ENCODE measurements around the gene KCND3. TPM values are rescaled to one million over a fixed set of nuclear protein-coding genes. Genes with fewer than 3 reads are reported as not detected.

Gene KCND3
- polyA plus RNA-seq, 1 donor (not counting 4 experiments of a cell fraction or from before 2014, with no cell fraction given), result 0.21 TPM

GRCh38 chr1:111971396-111971795, 18.1 kb downstream of the KCND3 start:
- no peak overlapping the region for H2AFZ ChIP-seq (ENCODE audit: control insufficient read depth, low read length)
- H4K20me1 ChIP-seq (ENCODE audit: control insufficient read depth, extremely low read depth, insufficient read depth, low read length), result no peaks in the 10 kb centered on the region
- H3K79me2 ChIP-seq (ENCODE audit: control insufficient read depth, insufficient read depth, low read length), result no peaks in the 10 kb centered on the region
- DNase-seq (ENCODE audit: low read depth, low spot score), result no peak
- peaks cover 13% of the 10 kb centered on the region for H3K27me3 ChIP-seq (ENCODE audit: control insufficient read depth, extremely low read depth, insufficient read depth, low read length)
- no peak overlapping the region for H3K4me2 ChIP-seq (ENCODE audit: control insufficient read depth, extremely low read depth, insufficient read depth, low read depth, low read length)
- no peaks in the 10 kb centered on the region for H3K36me3 ChIP-seq (ENCODE audit: control insufficient read depth in 2 of 2, extremely low read depth in 1 of 2, insufficient read depth in 2 of 2, low read length in 2 of 2)
- TF ChIP-seq EZH2 (IDR thresholded peaks at IDR 0.05; ENCODE audit: low read length) (no peak), CTCF (optimal IDR thresholded peaks at IDR 0.05 in 1 of 3, IDR thresholded peaks at IDR 0.05 in 1 of 3, conservative IDR thresholded peaks at IDR 0.05 in 1 of 3; ENCODE audit: extremely low read depth in 1 of 3, insufficient read depth in 2 of 3, low read length in 3 of 3) (no peak)
- no peaks in the 10 kb centered on the region for H3K9me3 ChIP-seq (ENCODE audit: control insufficient read depth, low read depth, low read length)
- H3K4me1 ChIP-seq (ENCODE audit: control insufficient read depth, extremely low read depth, insufficient read depth, low read length), result no peaks in the 10 kb centered on the region
- H3K27ac ChIP-seq (ENCODE audit: control insufficient read depth, insufficient read depth, low read length), result no peak overlapping the region
- H3K9me1 ChIP-seq (ENCODE audit: control insufficient read depth, extremely low read depth, insufficient read depth, low read length), result no peaks in the 10 kb centered on the region
- H3K9ac ChIP-seq (ENCODE audit: control insufficient read depth, extremely low read depth, insufficient read depth, low read length), result no peak overlapping the region
- no peak overlapping the region for H3K4me3 ChIP-seq (ENCODE audit: control insufficient read depth in 2 of 3, extremely low read depth in 1 of 3, insufficient read depth in 2 of 3, low read depth in 1 of 3, low read length in 3 of 3)
- dilution Hi-C loops (cut with MboI; ENCODE audit: extremely low pct_ligation_motif_present, low sequenced_read_pairs), result no loop called here
- no peak for FAIRE-seq

- no peak overlapping the region for H3K4me3 ChIP-seq (ENCODE audit: control insufficient read depth in 2 of 3, extremely low read depth in 1 of 3, insufficient read depth in 2 of 3, low read depth in 1 of 3, low read length in 3 of 3)
- H3K9me3 ChIP-seq (ENCODE audit: control insufficient read depth, low read depth, low read length), result no peaks in the 10 kb centered on the region
- H3K4me2 ChIP-seq (ENCODE audit: control insufficient read depth, extremely low read depth, insufficient read depth, low read depth, low read length), result no peak overlapping the region
- H3K36me3 ChIP-seq (ENCODE audit: control insufficient read depth in 2 of 2, extremely low read depth in 1 of 2, insufficient read depth in 2 of 2, low read length in 2 of 2), result no peaks in the 10 kb centered on the region
- no peaks in the 10 kb centered on the region for H3K79me2 ChIP-seq (ENCODE audit: control insufficient read depth, insufficient read depth, low read length)
- dilution Hi-C loops (cut with MboI; ENCODE audit: extremely low pct_ligation_motif_present, low sequenced_read_pairs), result no loop called here
- H3K9ac ChIP-seq (ENCODE audit: control insufficient read depth, extremely low read depth, insufficient read depth, low read length), result no peak overlapping the region
- no peak for FAIRE-seq
- H3K4me1 ChIP-seq (ENCODE audit: control insufficient read depth, extremely low read depth, insufficient read depth, low read length), result no peaks in the 10 kb centered on the region
- H4K20me1 ChIP-seq (ENCODE audit: control insufficient read depth, extremely low read depth, insufficient read depth, low read length), result no peaks in the 10 kb centered on the region
- no peak overlapping the region for H2AFZ ChIP-seq (ENCODE audit: control insufficient read depth, low read length)
- no peaks in the 10 kb centered on the region for H3K9me1 ChIP-seq (ENCODE audit: control insufficient read depth, extremely low read depth, insufficient read depth, low read length)
- no peak for TF ChIP-seq CTCF (optimal IDR thresholded peaks at IDR 0.05 in 1 of 3, IDR thresholded peaks at IDR 0.05 in 1 of 3, conservative IDR thresholded peaks at IDR 0.05 in 1 of 3; ENCODE audit: extremely low read depth in 1 of 3, insufficient read depth in 2 of 3, low read length in 3 of 3)
- TF ChIP-seq EZH2 (IDR thresholded peaks at IDR 0.05; ENCODE audit: low read length), result no peak
- H3K27me3 ChIP-seq (ENCODE audit: control insufficient read depth, extremely low read depth, insufficient read depth, low read length), result peaks cover 22% of the 10 kb centered on the region
- H3K27ac ChIP-seq (ENCODE audit: control insufficient read depth, insufficient read depth, low read length), result no peak overlapping the region
- no peak for DNase-seq (ENCODE audit: low read depth, low spot score)
These were observed 21.0 kb downstream of the KCND3 start for GRCh38 chr1:111968511-111968910.

Measured in keratinocyte (primary cell).